RCC 7860 (cell line): ENCODE results near the gene FXYD3.

Experiments used
- DNase-seq: peaks from one replicate; pipeline ENCODE4 v3.0.0-alpha.2; 2015; ENCODE audit warnings: low spot score
- FAIRE-seq: peaks from 2 replicates; lab custom pipeline; 2012; peaks lifted over from hg19 to GRCh38; lab: Jason Lieb, UNC

Gene FXYD3, protein sequence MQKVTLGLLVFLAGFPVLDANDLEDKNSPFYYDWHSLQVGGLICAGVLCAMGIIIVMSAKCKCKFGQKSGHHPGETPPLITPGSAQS

DNA sequence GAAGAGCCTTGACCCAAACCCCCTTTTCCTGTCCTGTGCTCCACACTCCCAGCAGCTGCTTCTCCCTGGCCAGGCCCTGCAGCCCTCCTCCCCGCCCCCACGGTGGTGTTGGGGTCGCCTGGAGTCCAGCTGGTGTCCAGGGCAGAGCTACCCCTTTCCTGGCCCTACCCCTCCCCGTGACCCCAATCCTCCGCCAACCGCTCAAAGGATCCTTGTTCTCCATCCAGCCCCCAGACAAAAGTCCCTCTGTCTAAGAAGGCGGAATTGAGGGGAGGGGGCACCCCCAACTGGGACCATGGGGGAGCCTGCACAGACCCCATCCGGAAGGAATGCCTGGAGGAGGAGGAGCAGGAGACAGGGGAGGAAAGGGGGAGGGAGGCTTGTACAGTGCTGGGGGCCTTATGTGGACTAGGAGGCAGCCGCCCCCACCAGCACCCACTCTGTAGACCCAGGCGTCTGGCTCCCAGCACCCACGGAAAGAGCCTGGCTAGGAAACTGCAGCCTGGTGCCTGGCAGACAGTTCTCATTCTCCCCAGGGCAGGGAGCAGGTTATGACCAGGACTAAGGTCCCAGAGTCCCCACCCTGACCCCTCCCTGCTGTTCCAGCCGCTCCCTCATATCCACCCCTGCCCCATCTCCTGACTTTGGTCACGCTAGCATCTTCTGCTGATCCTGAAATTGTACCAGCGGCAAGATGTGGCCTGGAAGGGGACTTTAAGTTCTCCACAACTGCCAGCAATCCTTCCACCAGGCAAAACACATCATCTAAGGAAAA is at the start of gene FXYD3:
FXYD3 (plus strand) TSS at position 647 of the 775 bp plus-strand sequence. CDS start 3,554 bp downstream, outside the sequence.
- no peak for FAIRE-seq
- DNase-seq: no peak

DNA sequence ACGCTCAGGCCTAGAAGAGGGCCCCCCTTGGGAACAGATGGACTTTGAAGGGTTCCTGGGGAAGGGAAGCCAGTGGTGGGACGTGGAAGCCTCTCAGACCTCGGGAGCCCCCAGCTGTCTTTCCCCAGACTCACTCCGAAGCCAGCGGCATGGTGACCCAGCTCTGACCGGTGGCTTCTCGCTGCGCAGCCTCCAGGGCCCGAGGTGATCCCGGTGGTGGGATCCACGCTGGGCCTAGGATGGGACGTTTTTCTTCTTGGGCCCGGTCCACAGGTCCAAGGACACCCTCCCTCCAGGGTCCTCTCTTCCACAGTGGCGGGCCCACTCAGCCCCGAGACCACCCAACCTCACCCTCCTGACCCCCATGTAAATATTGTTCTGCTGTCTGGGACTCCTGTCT is 49.5 kb upstream of the FXYD3 start:
- DNase-seq (no peak), FAIRE-seq (no peak)

DNA sequence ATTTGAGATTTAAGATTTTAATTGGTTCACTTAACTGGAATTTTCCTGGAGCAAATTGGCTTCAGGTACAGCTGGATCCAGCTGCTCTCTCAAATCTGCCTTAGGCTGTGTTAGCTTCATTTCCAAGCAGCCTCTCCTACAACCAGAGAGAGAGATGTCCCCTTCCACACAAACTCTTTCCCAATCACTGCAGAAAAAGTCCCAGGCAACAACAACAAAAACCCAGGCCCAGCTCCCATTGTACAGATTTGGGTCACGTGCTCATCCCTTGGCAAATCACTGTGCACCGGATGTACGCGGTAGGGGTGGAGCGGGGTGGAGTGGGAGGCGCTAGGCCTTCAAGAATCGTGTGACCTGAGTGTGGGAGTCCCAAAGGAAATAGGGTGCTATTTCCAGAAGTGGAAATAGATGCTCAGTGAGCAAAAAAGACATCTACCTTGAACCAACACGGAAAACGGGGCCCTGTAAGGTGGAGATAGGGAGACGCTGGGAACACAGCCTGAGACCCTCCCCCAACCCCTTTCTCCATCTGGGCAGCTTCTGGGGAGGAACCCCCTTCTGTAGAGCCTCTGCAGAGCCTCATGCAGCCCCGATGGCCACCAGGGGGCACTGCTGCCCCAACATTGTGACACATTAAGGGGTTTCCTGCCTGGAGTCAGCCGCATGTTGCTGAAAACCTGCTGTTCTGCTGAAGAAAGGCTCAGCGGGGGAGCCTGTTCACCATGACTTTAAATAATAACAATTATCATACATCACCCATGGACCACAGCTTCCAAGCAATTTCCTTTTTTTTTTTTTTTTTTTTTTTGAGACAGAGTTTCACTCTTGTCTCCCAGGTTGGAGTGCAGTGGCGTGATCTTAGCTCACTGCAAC is 48.7 kb upstream of the FXYD3 start:
- no peak for FAIRE-seq

DNA sequence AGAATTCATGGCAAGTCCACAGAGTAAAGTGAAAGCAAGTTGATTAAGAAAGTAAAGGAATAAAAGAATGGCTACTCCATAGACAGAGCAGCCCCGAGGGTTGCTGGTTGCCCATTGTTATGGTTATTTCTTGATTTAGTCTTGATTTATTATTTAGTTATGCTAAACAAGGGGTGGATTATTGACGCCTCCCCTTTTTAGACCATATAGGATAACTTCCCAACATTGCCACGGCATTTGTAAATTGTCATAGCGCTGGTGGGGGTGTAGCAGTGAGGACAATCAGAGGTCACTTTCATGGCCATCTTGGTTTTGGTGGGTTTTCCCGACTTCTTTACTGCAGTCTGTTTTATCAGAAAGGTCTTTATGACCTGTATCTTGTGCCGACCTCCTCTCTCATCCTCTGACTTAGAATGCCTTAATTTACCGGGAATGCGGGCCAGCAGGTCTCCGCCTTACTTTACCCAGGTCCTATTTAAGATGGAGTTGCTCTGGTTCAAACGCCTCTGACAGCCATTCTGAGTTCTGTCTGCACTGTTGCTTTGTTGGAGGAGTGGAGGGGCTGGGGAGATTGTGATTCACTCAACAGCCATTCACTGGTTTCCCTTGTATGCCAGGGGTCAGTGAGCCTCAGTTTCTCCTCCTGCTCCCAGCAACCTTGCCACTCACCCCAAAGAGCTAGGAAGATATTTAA is 46.5 kb upstream of the FXYD3 start:
- DNase-seq (no peak), FAIRE-seq (no peak)

More for the DNA sequence above, 48.7 kb upstream of the FXYD3 start:
- peak; percentile 32 for DNase-seq

DNA sequence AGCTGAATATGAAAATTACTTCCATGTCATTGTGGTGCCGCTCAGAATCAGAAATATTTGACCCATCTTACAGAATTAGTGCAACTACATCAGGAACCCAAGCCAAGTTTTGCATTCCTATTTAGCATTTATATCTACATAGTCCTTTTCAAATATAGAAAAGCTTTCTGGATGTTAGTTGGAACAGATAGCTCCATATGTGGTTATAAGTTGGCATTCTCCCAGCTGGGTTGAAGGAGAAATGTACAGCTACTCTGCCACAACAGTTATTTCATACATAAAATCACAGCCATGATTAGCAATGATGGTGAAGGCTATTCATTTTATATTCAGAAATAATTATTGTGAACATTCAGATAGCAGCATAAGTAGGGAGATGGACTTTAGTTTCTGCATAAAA is 45.9 kb upstream of the FXYD3 start:
- no peak for FAIRE-seq
- no peak for DNase-seq

DNA sequence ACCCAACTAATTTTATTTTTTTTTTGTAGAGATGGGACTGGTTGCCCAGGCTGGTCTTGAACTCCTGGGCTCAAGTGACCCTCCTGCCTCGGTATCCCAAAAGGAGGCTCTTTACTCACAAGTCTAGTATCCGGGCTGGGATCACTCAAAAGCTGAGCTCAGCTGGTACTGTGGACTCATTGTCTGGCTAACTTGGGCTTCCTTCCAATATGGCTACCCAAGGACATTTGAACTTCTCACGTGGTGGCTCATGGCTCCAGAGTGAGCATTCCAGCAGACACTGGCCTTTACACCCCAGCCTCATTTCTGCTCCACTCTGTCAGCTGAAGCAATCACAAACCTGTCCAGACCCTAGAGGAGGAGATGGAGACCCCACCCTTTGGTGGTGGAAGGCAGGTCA is 45.2 kb upstream of the FXYD3 start:
- no peak for DNase-seq
- no peak for FAIRE-seq

DNA sequence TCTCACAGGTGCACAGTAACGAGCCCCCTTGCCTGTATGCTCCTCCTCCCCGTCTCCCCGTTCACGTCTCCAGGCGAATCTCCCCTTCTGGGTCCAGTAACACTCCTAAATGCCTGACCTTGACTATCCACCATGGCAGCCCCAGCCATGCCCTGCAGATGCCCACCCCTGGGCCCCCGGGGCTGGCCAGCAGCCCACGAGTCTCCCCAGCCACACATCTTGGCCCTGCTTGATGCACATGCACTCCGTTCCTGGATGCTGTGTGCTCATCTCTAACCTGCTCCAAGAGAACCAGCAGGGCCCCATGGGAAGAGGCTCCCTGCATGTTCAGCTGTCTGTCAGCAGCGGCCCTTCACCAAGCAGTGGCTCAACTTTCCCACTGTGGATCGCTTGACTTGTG is 42.1 kb upstream of the FXYD3 start:
- FAIRE-seq (no peak), DNase-seq (no peak)

DNA sequence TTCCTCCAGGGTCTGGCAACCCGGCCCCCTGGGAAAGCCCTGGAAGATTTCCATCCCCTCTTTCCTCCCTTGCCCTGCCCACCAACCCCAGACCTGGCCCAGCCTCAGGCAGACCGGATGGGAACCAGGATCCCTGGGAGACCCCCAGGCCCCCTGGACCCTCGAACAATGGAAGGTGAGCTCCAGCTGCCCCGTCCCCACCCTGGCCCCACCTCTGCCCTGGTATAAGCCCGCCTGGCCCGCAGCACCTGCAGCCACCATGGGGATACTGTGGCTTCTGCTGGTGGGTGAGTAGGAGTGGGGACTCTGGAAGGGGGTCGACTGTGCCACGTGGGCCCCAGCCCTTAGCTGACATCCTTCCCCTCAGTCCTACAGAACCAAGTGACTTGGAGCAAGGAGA is 41.7 kb upstream of the FXYD3 start:
- DNase-seq (no peak), FAIRE-seq (no peak)

DNA sequence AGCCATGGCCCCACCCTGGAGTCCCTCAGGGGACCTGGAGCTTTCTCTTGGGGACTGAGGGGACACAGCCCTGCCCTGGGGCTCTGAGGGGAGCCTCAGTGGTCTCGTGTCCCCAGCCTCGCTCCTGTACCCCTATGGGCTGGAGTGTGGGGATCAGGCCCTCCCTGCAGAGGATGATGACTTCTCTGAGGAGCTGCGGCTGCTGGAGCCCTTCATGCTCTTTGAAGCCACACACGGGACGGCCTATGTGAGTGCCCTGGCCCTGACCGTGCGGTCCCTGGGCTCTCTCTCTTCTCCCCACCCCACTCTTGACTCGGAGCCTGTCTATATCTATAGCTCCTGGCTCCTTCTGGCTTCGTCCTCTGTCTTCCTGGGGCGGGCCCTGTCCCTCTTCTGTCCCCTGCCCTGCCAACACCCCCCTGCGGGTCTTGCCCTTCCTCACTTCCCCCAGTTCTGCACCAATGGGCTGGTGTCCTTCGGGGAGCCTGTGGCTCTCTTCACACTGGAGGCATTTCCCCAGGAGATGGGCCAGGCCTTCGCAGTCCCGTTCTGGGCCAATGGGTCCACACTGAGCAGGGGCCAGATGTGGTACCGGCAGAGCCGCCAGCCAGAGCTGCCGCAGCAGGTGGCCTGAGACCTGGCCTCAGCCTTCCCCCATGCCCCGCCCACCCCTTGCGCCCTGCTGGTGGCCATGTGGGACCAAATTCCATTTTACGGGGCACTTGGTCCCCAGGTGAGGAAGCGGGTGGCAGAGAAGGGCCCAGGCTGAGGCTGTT is 41.0 kb upstream of the FXYD3 start:
- no peak for FAIRE-seq
- no peak for DNase-seq

DNA sequence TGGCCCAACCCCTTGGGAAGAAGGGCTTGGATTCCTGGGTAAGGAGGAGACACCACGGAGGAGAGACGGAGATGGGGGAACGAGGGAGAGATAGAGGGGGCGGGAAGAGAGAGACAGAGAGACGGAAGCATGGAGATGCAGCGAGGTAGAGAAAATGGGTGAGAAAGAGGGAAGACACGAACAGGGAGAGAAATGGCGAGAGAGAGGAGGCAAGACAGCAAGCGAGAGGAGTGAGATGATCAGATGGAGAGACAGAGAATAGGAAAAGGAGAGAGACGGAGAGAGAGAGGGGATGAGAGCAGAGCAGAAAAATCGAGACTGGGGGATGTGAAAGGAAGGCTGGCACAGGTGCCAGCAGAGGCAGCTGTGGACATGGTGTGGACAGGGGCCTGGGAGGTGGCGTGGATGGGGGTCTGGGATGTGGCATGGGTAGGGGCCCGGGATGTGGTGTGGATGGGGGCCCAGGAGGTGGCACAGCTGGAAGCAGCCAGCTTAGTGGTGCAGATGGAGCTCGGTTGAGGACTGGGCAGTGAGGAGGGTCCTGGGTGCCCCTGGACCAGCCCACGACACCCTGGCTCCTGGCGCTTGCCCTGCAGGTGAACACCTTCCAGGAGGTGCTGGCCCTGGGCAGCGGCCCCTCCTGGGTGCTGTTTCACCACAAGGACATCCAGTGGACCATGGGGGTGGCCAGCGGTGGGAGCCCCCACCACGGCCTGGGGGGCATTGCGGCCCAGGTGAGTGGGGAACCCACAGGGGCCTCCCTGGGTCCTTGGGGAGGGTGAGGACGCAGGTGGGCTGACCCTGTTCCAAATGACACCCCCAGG is 40.2 kb upstream of the FXYD3 start:
- no peak for DNase-seq
- FAIRE-seq: no peak

DNA sequence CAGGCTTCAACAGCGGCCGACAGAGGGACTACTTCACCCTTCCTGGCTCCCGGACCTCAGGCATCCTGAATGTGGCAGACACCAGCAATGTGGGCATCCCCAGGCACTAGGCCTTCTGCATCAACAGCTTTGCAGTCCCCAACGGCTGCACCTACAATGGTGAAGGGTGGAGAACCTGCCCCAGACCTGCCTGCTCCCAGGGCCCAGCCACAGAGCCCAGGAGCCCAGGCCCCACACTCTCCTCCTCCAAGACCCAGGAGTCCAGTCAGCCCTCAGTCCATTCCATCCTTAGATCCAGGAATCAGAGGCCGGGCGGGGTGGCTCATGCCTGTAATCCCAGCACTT is 39.6 kb upstream of the FXYD3 start:
- FAIRE-seq: no peak

DNA sequence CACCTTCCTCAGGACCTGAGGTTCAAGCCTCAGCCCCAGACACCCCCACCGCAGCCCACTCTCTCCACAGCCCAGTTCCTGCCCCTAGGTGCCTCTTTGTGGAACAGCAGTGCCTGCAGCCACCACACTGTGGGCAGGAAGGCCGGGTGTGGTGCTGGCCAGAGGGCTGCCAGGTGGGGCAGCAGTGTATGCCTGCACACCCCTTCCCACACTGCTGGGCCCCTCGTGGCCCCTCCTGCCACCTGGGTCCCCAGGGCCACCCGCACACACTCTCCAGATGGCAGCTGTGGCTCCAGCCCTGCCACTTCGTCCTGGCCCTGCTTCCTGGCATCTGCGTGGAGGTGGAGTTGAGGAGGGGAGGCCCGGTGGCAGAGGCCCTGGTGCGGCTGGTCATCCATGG is 39.0 kb upstream of the FXYD3 start:
- FAIRE-seq (no peak), DNase-seq (no peak)

More for the DNA sequence above, 39.6 kb upstream of the FXYD3 start:
- no peak for DNase-seq

DNA sequence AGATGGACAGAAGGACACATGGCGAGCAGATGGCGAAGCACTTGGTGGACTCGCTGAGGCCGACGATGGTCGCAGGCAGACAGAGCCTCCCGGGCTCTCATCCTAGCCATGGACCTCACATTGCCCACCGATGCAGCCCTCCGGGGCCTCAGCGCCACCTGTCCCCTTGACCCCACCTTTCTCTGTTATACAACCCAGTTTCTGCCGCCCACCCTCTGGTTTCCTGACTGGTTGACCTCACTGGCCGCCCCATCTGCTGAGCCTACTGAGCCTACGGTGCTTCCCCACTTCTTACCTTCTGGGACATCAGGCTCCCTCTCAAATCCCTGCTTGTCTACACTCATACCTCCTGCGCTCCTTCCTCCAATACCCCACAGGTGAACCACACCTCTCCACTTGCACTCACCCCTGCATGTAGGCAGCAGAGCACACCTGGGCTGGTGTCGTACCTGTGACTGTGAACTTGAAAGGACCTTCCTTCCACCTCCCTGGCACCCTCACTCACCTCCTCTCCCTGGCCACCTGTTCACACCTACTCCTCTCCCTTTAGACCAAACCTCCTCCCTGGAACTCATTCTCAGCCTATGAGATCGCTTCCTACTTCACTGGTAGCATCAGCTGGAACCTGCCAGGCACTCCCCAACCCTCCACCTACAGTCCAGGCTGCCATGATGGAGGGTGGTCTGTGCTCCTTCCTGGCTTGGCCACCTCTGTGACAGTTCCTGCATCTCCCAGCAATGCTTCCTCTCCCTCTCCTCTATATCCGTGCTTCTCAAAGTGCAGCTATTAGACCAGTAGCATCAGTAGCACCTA is 38.0 kb upstream of the FXYD3 start:
- no peak for DNase-seq
- FAIRE-seq: no peak

DNA sequence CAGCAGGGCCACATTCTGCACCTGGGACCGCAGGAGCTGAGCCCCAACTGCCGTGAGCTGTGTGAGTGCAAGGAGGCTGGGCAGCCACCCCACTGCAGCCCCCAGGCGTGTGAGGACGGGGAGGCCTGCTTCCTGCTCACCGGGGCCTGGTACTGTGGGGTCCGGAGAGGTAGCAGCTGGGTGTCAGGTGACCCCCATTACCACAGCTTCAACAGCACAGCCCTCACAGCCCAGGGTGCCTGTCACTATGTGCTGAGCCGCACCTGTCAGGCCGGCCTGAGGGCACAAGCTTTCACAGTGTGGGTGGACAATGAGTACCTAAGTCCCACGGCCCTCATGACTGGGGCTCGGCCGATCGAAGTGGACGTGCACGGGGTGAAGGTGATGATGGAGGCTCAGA is 35.8 kb upstream of the FXYD3 start:
- no peak for DNase-seq
- FAIRE-seq: no peak

DNA sequence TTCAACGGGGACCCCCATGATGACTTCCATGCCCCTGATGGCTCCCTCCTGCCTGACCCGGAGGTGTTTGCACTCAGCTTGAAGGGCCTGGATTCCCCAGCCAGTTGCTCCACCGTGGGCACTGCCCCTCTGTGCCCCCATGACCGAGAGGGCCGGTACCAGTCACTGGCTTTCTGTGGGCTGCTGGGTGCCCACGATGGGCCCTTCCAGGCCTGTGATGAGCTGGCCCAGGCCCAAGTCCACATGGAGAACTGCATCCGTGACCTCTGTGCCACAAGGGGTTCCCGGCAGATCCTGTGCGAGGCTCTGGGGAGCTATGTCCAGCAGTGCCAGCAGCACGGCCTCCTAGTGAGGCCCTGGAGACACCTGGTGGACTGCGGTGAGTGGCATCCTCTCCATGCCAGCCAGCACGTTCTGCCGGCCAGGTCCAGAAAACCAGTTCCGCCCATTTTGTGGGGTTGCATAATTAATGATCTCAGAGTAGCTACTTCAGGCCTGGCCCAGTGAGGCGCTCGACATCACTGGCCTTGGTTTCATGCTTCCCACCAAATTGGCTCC is 34.9 kb upstream of the FXYD3 start:
- FAIRE-seq (no peak), DNase-seq (no peak)

DNA sequence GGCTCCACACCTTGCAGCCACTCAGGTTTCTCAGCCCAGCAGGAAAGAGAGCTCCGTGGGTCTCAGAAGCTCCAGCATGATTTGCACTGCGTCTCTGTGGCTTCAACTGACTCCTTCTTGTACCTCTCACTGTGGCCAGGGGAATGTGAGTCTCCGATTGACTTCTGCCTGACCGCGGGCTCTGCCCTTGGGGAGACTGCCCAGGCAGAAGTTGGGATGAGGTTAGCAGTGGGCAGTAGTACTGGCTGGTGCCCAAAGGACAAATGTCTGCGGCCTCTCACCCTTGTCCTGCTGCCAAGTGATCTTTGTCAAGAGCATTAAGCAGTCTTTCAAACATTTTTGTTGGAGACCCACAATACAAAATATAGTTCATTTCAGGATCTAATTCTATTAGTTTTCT is 34.4 kb upstream of the FXYD3 start:
- FAIRE-seq (no peak), DNase-seq (no peak)

DNA sequence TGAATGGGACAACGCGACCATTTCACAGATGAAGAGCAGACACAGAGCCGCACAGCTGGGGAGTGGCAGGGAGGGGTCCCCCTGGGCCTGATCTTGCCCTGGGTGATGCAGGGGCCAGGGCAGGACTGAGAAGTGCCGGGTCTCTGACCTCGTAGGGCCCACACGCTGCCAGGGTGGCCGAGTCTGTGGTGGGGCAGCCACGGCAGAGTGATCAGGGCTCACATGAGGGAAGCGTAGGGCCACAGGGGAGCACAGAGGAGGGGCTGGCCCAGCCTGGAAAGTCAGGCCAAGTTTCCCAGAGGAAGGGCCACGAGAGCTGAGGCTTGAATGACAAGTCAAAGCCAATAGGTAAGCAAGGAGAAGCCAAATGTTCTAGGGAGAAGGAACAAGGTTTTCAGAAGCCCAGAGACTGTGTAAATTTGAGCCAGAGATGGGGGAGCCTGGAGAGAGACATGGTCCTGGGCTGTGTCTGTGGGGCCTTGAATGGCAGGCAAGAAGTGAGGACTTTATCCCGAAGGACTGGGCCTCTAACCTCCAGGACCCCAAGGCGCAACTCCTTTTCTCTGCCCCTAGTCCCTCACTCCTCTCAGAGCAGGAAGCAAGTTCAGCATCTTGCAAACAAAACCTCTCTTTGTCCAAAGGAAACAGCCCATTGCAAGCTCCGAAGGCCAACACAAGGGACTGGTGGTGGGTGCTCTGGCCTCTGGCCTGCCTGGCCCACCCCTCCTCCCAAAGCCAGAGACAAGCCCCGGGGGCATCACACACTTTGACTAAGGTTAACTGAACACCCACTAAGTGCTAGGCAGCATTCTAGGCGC is 31.7 kb upstream of the FXYD3 start:
- DNase-seq: no peak

DNA sequence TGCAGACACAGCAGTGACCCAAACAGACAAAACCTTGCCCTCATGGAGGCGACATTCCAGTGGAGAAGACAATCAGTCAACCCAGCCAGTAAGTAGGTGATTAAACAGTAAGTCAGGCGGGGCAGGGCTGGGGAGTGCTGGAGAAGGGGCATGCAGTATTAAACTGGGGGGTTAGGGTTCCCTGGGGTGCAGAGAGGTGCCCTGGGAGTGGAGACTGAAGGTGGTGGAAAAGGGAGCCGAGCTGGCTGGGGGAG is 31.2 kb upstream of the FXYD3 start:
- DNase-seq (no peak), FAIRE-seq (no peak)

More for the DNA sequence above, 31.7 kb upstream of the FXYD3 start:
- no peak for FAIRE-seq
